A549 (cell line): Measurements from ENCODE around the gene MAGIX.

Experiments
- BCL3 ChIP-seq: fragments of >200 bp; sonication (Bioruptor Twin); formaldehyde crosslinking; IDR thresholded peaks from 3 replicates; pipeline ENCODE4 v1.6.1; 2016
- CTCF ChIP-seq: fragments of >200 bp; sonication (Bioruptor Twin); formaldehyde crosslinking; IDR thresholded peaks from 3 replicates; pipeline ENCODE4 v1.5.1; 2016
- EP300 ChIP-seq, 2 experiments: fragments of >200 bp; sonication (Bioruptor Twin); formaldehyde crosslinking; IDR thresholded peaks; 2 replicates in 1 of 2; 3 replicates in 1 of 2; pipeline ENCODE4 v1.6.1; 2016 to 2017
- JUN ChIP-seq, 2 experiments: fragments of >200 bp; sonication (Bioruptor Twin); formaldehyde crosslinking; IDR thresholded peaks; 2 replicates in 1 of 2; 3 replicates in 1 of 2; pipeline ENCODE4 v1.6.1; 2016 to 2017
- JUNB ChIP-seq: fragments of >200 bp; sonication (Bioruptor Twin); formaldehyde crosslinking; IDR thresholded peaks from 2 replicates; pipeline ENCODE4 v1.6.1; 2016
- KDM1A ChIP-seq: fragments of 200-600 bp; sonication (generic); IDR thresholded peaks from 2 replicates; pipeline ENCODE4 v1.6.1; 2016; ENCODE audit warnings: low read depth, mild to moderate bottlenecking
- MAX ChIP-seq: IDR thresholded peaks from 2 replicates; pipeline ENCODE4 v1.6.1; 2012
- POLR2A ChIP-seq: IDR thresholded peaks from 2 replicates; pipeline ENCODE4 v1.6.1; 2012; ENCODE audit warnings: mild to moderate bottlenecking, low read length
- RAD21 ChIP-seq, 2 experiments: fragments of >200 bp in 1 of 2; sonication (Bioruptor Twin) in 1 of 2; formaldehyde crosslinking in 1 of 2; IDR thresholded peaks in 1 of 2; conservative IDR thresholded peaks in 1 of 2; 2 replicates in 1 of 2; 3 replicates in 1 of 2; pipeline ENCODE4 v1.6.1; 2012 to 2018; ENCODE audit warnings: inconsistent platforms in 1 of 2
- USF2 ChIP-seq: fragments of 450-650 bp; IDR thresholded peaks from 2 replicates; pipeline ENCODE4 v1.6.1; 2014; ENCODE audit warnings: antibody characterized with exemption

- TF ChIP-seq CTCF (no peak), JUN (IDR thresholded peaks at IDR 0.05) (no peak), POLR2A (no peak), RAD21 (conservative IDR thresholded peaks at IDR 0.05 in 1 of 2, IDR thresholded peaks at IDR 0.05 in 1 of 2) (no peak), EP300 (IDR thresholded peaks at IDR 0.05) (no peak), MAX (no peak), BCL3 (no peak), USF2 (no peak), KDM1A (no peak), JUNB (no peak)
These were observed 2.2 kb downstream of the MAGIX start for GRCh38 chrX:49164589-49165360.
